Neutrophil (primary cell): Measurements from ENCODE around the gene HBEGF.
"Not testable (repeated sequence)": the region's sequence is repeated elsewhere in the genome, so short reads cannot be mapped to it uniquely, and the experiment has no call there.

Experiments used
- H3K27ac ChIP-seq: fragments of 200-600 bp; sonication (generic); 2 replicates; pipeline ENCODE4 v1.5.1; 2016; ENCODE audit warnings: mild to moderate bottlenecking, moderate library complexity
- H3K27me3 ChIP-seq: fragments of 200-600 bp; sonication (generic); 2 replicates; pipeline ENCODE4 v1.6.0; 2016; ENCODE audit warnings: mild to moderate bottlenecking
- H3K36me3 ChIP-seq: fragments of 200-600 bp; sonication (generic); 2 replicates; pipeline ENCODE4 v1.5.1; 2017
- H3K4me1 ChIP-seq, 2 experiments: fragments of 200-600 bp in 1 of 2; sonication (generic) in 1 of 2; 1 replicate in 1 of 2; 2 replicates in 1 of 2; pipeline versions ENCODE4 v1.5.1 to v1.6.1; 2013 to 2016; ENCODE audit warnings: low read depth in 1 of 2, low read length in 1 of 2, mild to moderate bottlenecking in 1 of 2, moderate library complexity in 1 of 2; ENCODE audit not compliant: control insufficient read depth in 1 of 2, insufficient read depth in 1 of 2
- H3K4me3 ChIP-seq, 2 experiments: fragments of 200-600 bp in 1 of 2; sonication (generic) in 1 of 2; 1 replicate in 1 of 2; 2 replicates in 1 of 2; pipeline ENCODE4 v1.5.1; 2013 to 2016; ENCODE audit warnings: low read depth in 1 of 2, low read length in 1 of 2, mild to moderate bottlenecking in 1 of 2, moderate library complexity in 1 of 2
- H3K9me3 ChIP-seq: fragments of 200-600 bp; sonication (generic); 2 replicates; pipeline ENCODE4 v1.5.1; 2016
- CTCF ChIP-seq: fragments of 200-600 bp; sonication (generic); IDR thresholded peaks from 2 replicates; pipeline ENCODE4 v1.5.1; 2016; ENCODE audit warnings: antibody characterized with exemption

The HBEGF gene

GRCh38 chr5:140345919-140346347, 470 bp downstream of the HBEGF start:
- H3K27ac ChIP-seq = peak overlapping the region; percentile 63
- H3K9me3 ChIP-seq = no peaks in the 10 kb centered on the region
- TF ChIP-seq CTCF = no peak
- H3K27me3 ChIP-seq = peaks cover 16% of the 10 kb centered on the region
- peak overlapping the region; percentile 71 to 81 for H3K4me3 ChIP-seq
- no peaks in the 10 kb centered on the region for H3K36me3 ChIP-seq
- H3K4me1 ChIP-seq = peaks cover 61 to 70% of the 10 kb centered on the region in 2 experiments

GRCh38 chr5:140344683-140345423, 1.6 kb downstream of the HBEGF start:
- Histone ChIP-seq H3K36me3 (no peaks in the 10 kb centered on the region), H3K27me3 (peaks cover 16% of the 10 kb centered on the region), H3K4me1 (peaks cover 71 to 80% of the 10 kb centered on the region in 2 experiments), H3K27ac (no peak overlapping the region), H3K4me3 (no peak overlapping the region), H3K9me3 (no peaks in the 10 kb centered on the region)
- no peak for TF ChIP-seq CTCF

- Histone ChIP-seq H3K4me1 (peaks cover 75 to 88% of the 10 kb centered on the region in 2 experiments), H3K27me3 (peaks cover 16% of the 10 kb centered on the region), H3K4me3 (peak overlapping the region in 1 of 2 experiments; percentile 3)
- H3K36me3 ChIP-seq, H3K27ac ChIP-seq, H3K9me3 ChIP-seq: not testable (repeated sequence)
Measured at GRCh38 chr5:140343849-140344248, 2.6 kb downstream of the HBEGF start.

- TF ChIP-seq CTCF = no peak
- peak overlapping the region; percentile 84 for H3K27ac ChIP-seq
- H3K36me3 ChIP-seq = no peaks in the 10 kb centered on the region
- peaks cover 75 to 90% of the 10 kb centered on the region in 2 experiments for H3K4me1 ChIP-seq
- no peaks in the 10 kb centered on the region for H3K9me3 ChIP-seq
- H3K4me3 ChIP-seq = peak overlapping the region in 1 of 2 experiments; percentile 30
- peaks cover 16% of the 10 kb centered on the region for H3K27me3 ChIP-seq
Measured at GRCh38 chr5:140342896-140343295, 3.5 kb downstream of the HBEGF start.

GRCh38 chr5:140342287-140342686, 4.1 kb downstream of the HBEGF start:
- Histone ChIP-seq H3K27me3 (peaks cover 16% of the 10 kb centered on the region), H3K9me3 (no peaks in the 10 kb centered on the region), H3K36me3 (no peaks in the 10 kb centered on the region), H3K4me1 (peaks cover 75 to 84% of the 10 kb centered on the region in 2 experiments), H3K4me3 (peak overlapping the region; percentile 12 to 30), H3K27ac (peak overlapping the region; percentile 84)
- no peak for TF ChIP-seq CTCF

- H3K36me3 ChIP-seq = no peaks in the 10 kb centered on the region
- peak overlapping the region; percentile 84 for H3K27ac ChIP-seq
- TF ChIP-seq CTCF = no peak
- peaks cover 68 to 77% of the 10 kb centered on the region in 2 experiments for H3K4me1 ChIP-seq
- H3K9me3 ChIP-seq = no peaks in the 10 kb centered on the region
- H3K27me3 ChIP-seq = peaks cover 16% of the 10 kb centered on the region
- peak overlapping the region in 1 of 2 experiments; percentile 30 for H3K4me3 ChIP-seq
Measured at GRCh38 chr5:140341591-140341990, 4.8 kb downstream of the HBEGF start.
